Measurements from ENCODE around the gene SAA1.

SAA1 gene

GRCh38 chr11:18288911-18289310, 22.8 kb downstream of the SAA1 start:
- Histone ChIP-seq H3K4me1 (ENCODE audit: insufficient read depth, low read length) (no peaks in the 10 kb centered on the region), H3K4me3 (ENCODE audit: low read length) (no peak overlapping the region), H3K9ac (ENCODE audit: low read depth, low read length) (no peak overlapping the region), H3K27ac (ENCODE audit: low read length) (no peak overlapping the region), H3K36me3 (ENCODE audit: insufficient read depth, low read depth, low read length) (peaks cover 94% of the 10 kb centered on the region), H3K9me3 (ENCODE audit: insufficient read depth, low read depth, low read length) (no peaks in the 10 kb centered on the region), H3K27me3 (ENCODE audit: insufficient read depth, low read length) (no peaks in the 10 kb centered on the region)

- H3K9me3 ChIP-seq (ENCODE audit: insufficient read depth, low read depth, low read length): no peaks in the 10 kb centered on the region
- no peaks in the 10 kb centered on the region for H3K4me1 ChIP-seq (ENCODE audit: insufficient read depth, low read length)
- H3K27me3 ChIP-seq (ENCODE audit: insufficient read depth, low read length): no peaks in the 10 kb centered on the region
- peaks cover 92% of the 10 kb centered on the region for H3K36me3 ChIP-seq (ENCODE audit: insufficient read depth, low read depth, low read length)
- no peak overlapping the region for H3K9ac ChIP-seq (ENCODE audit: low read depth, low read length)
- no peak overlapping the region for H3K4me3 ChIP-seq (ENCODE audit: low read length)
- no peak overlapping the region for H3K27ac ChIP-seq (ENCODE audit: low read length)
These were observed 28.8 kb downstream of the SAA1 start for GRCh38 chr11:18294862-18295261.

GRCh38 chr11:18295316-18295715, 29.3 kb downstream of the SAA1 start:
- H3K36me3 ChIP-seq (ENCODE audit: insufficient read depth, low read depth, low read length): peaks cover 92% of the 10 kb centered on the region
- no peak overlapping the region for H3K4me3 ChIP-seq (ENCODE audit: low read length)
- H3K27me3 ChIP-seq (ENCODE audit: insufficient read depth, low read length): no peaks in the 10 kb centered on the region
- H3K4me1 ChIP-seq (ENCODE audit: insufficient read depth, low read length): no peaks in the 10 kb centered on the region
- no peaks in the 10 kb centered on the region for H3K9me3 ChIP-seq (ENCODE audit: insufficient read depth, low read depth, low read length)
- H3K9ac ChIP-seq (ENCODE audit: low read depth, low read length): no peak overlapping the region
- no peak overlapping the region for H3K27ac ChIP-seq (ENCODE audit: low read length)

GRCh38 chr11:18299721-18300120, 33.7 kb downstream of the SAA1 start:
- Histone ChIP-seq H3K36me3 (ENCODE audit: insufficient read depth, low read depth, low read length) (peaks cover 91% of the 10 kb centered on the region), H3K27ac (ENCODE audit: low read length) (no peak overlapping the region)

GRCh38 chr11:18304745-18305144, 38.7 kb downstream of the SAA1 start:
- no peaks in the 10 kb centered on the region for H3K27me3 ChIP-seq (ENCODE audit: insufficient read depth, low read length)
- no peak overlapping the region for H3K27ac ChIP-seq (ENCODE audit: low read length)
- no peak overlapping the region for H3K9ac ChIP-seq (ENCODE audit: low read depth, low read length)
- no peak overlapping the region for H3K4me3 ChIP-seq (ENCODE audit: low read length)
- H3K36me3 ChIP-seq (ENCODE audit: insufficient read depth, low read depth, low read length): peaks cover 96% of the 10 kb centered on the region
- no peaks in the 10 kb centered on the region for H3K9me3 ChIP-seq (ENCODE audit: insufficient read depth, low read depth, low read length)
- H3K4me1 ChIP-seq (ENCODE audit: insufficient read depth, low read length): no peaks in the 10 kb centered on the region

More at GRCh38 chr11:18299721-18300120, 33.7 kb downstream of the SAA1 start:
- no peak overlapping the region for H3K9ac ChIP-seq (ENCODE audit: low read depth, low read length)
- H3K27me3 ChIP-seq (ENCODE audit: insufficient read depth, low read length): no peaks in the 10 kb centered on the region
- H3K4me3 ChIP-seq (ENCODE audit: low read length): no peak overlapping the region
- H3K9me3 ChIP-seq (ENCODE audit: insufficient read depth, low read depth, low read length): no peaks in the 10 kb centered on the region
- no peaks in the 10 kb centered on the region for H3K4me1 ChIP-seq (ENCODE audit: insufficient read depth, low read length)

GRCh38 chr11:18307461-18308139, 41.5 kb downstream of the SAA1 start:
- H3K27me3 ChIP-seq (ENCODE audit: insufficient read depth, low read length): no peaks in the 10 kb centered on the region
- no peaks in the 10 kb centered on the region for H3K9me3 ChIP-seq (ENCODE audit: insufficient read depth, low read depth, low read length)
- no peaks in the 10 kb centered on the region for H3K4me1 ChIP-seq (ENCODE audit: insufficient read depth, low read length)
- no peak overlapping the region for H3K9ac ChIP-seq (ENCODE audit: low read depth, low read length)
- no peak overlapping the region for H3K4me3 ChIP-seq (ENCODE audit: low read length)
- H3K36me3 ChIP-seq (ENCODE audit: insufficient read depth, low read depth, low read length): peaks cover 90% of the 10 kb centered on the region
- H3K27ac ChIP-seq (ENCODE audit: low read length): no peak overlapping the region

- peaks cover 84% of the 10 kb centered on the region for H3K36me3 ChIP-seq (ENCODE audit: insufficient read depth, low read depth, low read length)
- H3K4me1 ChIP-seq (ENCODE audit: insufficient read depth, low read length): no peaks in the 10 kb centered on the region
- no peak overlapping the region for H3K9ac ChIP-seq (ENCODE audit: low read depth, low read length)
- H3K9me3 ChIP-seq (ENCODE audit: insufficient read depth, low read depth, low read length): no peaks in the 10 kb centered on the region
- no peak overlapping the region for H3K27ac ChIP-seq (ENCODE audit: low read length)
- no peak overlapping the region for H3K4me3 ChIP-seq (ENCODE audit: low read length)
- H3K27me3 ChIP-seq (ENCODE audit: insufficient read depth, low read length): no peaks in the 10 kb centered on the region
These were observed 42.2 kb downstream of the SAA1 start for GRCh38 chr11:18308242-18308641.

GRCh38 chr11:18309691-18310090, 43.6 kb downstream of the SAA1 start:
- no peak overlapping the region for H3K9ac ChIP-seq (ENCODE audit: low read depth, low read length)
- no peaks in the 10 kb centered on the region for H3K4me1 ChIP-seq (ENCODE audit: insufficient read depth, low read length)
- H3K9me3 ChIP-seq (ENCODE audit: insufficient read depth, low read depth, low read length): no peaks in the 10 kb centered on the region
- H3K4me3 ChIP-seq (ENCODE audit: low read length): no peak overlapping the region
- H3K27me3 ChIP-seq (ENCODE audit: insufficient read depth, low read length): no peaks in the 10 kb centered on the region
- no peak overlapping the region for H3K27ac ChIP-seq (ENCODE audit: low read length)
- H3K36me3 ChIP-seq (ENCODE audit: insufficient read depth, low read depth, low read length): peaks cover 71% of the 10 kb centered on the region

GRCh38 chr11:18310800-18311340, 44.8 kb downstream of the SAA1 start:
- H3K4me3 ChIP-seq (ENCODE audit: low read length): no peak overlapping the region
- H3K9me3 ChIP-seq (ENCODE audit: insufficient read depth, low read depth, low read length): no peaks in the 10 kb centered on the region
- H3K9ac ChIP-seq (ENCODE audit: low read depth, low read length): no peak overlapping the region
- peaks cover 60% of the 10 kb centered on the region for H3K36me3 ChIP-seq (ENCODE audit: insufficient read depth, low read depth, low read length)
- H3K27ac ChIP-seq (ENCODE audit: low read length): no peak overlapping the region
- no peaks in the 10 kb centered on the region for H3K4me1 ChIP-seq (ENCODE audit: insufficient read depth, low read length)
- H3K27me3 ChIP-seq (ENCODE audit: insufficient read depth, low read length): no peaks in the 10 kb centered on the region

- no peak overlapping the region for H3K27ac ChIP-seq (ENCODE audit: low read length)
- H3K4me3 ChIP-seq (ENCODE audit: low read length): no peak overlapping the region
- peaks cover 53% of the 10 kb centered on the region for H3K36me3 ChIP-seq (ENCODE audit: insufficient read depth, low read depth, low read length)
- no peaks in the 10 kb centered on the region for H3K9me3 ChIP-seq (ENCODE audit: insufficient read depth, low read depth, low read length)
- H3K27me3 ChIP-seq (ENCODE audit: insufficient read depth, low read length): no peaks in the 10 kb centered on the region
- no peaks in the 10 kb centered on the region for H3K4me1 ChIP-seq (ENCODE audit: insufficient read depth, low read length)
- no peak overlapping the region for H3K9ac ChIP-seq (ENCODE audit: low read depth, low read length)
These were observed 45.9 kb downstream of the SAA1 start for GRCh38 chr11:18312012-18312411.

- Histone ChIP-seq H3K36me3 (ENCODE audit: insufficient read depth, low read depth, low read length) (peaks cover 45% of the 10 kb centered on the region), H3K9me3 (ENCODE audit: insufficient read depth, low read depth, low read length) (no peaks in the 10 kb centered on the region), H3K4me3 (ENCODE audit: low read length) (no peak overlapping the region), H3K4me1 (ENCODE audit: insufficient read depth, low read length) (no peaks in the 10 kb centered on the region), H3K27ac (ENCODE audit: low read length) (no peak overlapping the region), H3K9ac (ENCODE audit: low read depth, low read length) (no peak overlapping the region), H3K27me3 (ENCODE audit: insufficient read depth, low read length) (no peaks in the 10 kb centered on the region)
These were observed 46.8 kb downstream of the SAA1 start for GRCh38 chr11:18312663-18313420.

Data from iPS-20b (cell line).